Cerebellar cortex (tissue), 1 donor: ENCODE measurements around the gene LONP1.

ENCODE experiments used
- DNase-seq: peaks from one replicate; pipeline ENCODE4 v3.0.0-alpha.2; 2015; ENCODE audit warnings: low spot score

LONP1 gene

DNA sequence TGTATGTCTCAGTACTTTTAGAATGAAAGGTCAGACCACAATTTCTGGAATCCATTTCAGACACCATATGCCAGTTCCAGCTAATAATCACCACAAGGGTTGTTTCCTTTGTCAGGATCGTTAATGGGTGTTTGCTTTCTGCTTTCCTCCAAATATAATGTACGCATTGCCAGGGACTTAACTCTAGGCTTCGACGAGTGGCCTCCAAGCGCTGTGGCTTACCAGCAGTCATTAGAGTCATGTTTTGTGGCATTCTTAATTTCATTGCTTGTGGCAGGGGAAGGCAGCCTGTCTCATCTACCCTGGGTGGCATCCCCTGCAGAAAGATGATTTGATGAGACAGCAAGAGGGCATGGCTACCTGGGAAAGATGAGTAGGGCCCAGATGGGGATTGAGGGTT, 74.5 kb downstream of the LONP1 start:
- no peak for DNase-seq

GRCh38 chr19:5644037-5644436, 75.9 kb downstream of the LONP1 start:
- no peak for DNase-seq

DNA sequence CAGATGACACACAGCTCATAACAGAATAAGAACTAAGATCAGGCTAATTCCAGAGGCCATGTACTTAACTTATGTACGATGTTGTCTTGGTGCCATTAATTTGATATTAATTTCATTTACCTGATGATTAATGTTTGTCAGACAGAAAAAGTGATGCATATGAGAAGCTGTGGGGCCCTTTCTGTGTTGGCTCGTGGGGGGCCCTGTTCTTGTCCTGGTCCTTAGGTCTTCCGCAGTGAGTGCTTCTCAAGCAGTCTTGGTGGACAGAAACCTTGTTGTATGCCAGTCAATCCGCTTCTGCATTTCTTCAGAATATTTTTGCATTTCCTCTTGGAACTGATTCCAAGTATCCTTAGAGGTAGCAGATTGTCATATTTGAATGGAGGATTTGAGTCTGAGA, 76.9 kb downstream of the LONP1 start:
- DNase-seq: no peak

- DNase-seq: no peak
Measured at GRCh38 chr19:5642204-5642603, 77.7 kb downstream of the LONP1 start.
